ENCODE data around the gene STEAP1B. TPM values are rescaled to one million over a fixed set of nuclear protein-coding genes. Genes with fewer than 3 reads are reported as not detected.

STEAP1B gene
- total RNA-seq, 1 experiment from 2014 or later, result not detected

DNA sequence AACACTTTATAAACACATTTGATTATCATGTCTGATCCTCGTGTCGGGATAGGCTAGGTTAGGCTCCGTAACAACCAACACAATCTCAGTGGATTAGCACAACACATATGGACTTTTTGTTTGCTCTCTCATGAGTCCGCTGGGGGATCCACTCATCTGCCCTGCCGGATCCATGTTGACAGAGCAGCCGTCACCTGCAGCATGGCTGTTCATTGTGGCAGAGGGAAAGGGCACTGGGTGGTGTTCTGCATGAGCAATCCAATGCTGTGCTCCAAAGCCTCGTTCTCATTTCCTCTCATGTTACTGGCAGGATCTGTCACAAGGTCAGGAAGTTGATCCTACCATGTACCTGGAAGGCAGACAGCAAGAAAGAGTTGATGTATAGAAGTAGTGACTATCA lies 80.5 kb downstream of the STEAP1B start:
- H3K27ac ChIP-seq (ENCODE audit: low read length), result no peak overlapping the region
- H3K9me2 ChIP-seq (replicated peaks; ENCODE audit: insufficient read depth, low read length), result no peaks in the 10 kb centered on the region
- H3K4me2 ChIP-seq (ENCODE audit: low read depth, low read length, poor library complexity, severe bottlenecking), result no peak overlapping the region
- no peak overlapping the region for H2AFZ ChIP-seq (ENCODE audit: low read length)
- peaks cover 9% of the 10 kb centered on the region for H3K4me1 ChIP-seq (ENCODE audit: low read length)
- H3K79me2 ChIP-seq (ENCODE audit: low read length), result no peaks in the 10 kb centered on the region
- no peaks in the 10 kb centered on the region for H3K27me3 ChIP-seq (ENCODE audit: low read length)
- H3K9me3 ChIP-seq (ENCODE audit: low read length), result no peaks in the 10 kb centered on the region
- H4K20me1 ChIP-seq (ENCODE audit: insufficient read depth, low read depth, low read length), result no peaks in the 10 kb centered on the region
- H3K4me3 ChIP-seq (ENCODE audit: low read length), result no peak overlapping the region
- H3K9ac ChIP-seq (ENCODE audit: low read length), result no peak overlapping the region
- no peak for DNase-seq
- H3K36me3 ChIP-seq (ENCODE audit: insufficient read depth, low read length), result no peaks in the 10 kb centered on the region

DNA sequence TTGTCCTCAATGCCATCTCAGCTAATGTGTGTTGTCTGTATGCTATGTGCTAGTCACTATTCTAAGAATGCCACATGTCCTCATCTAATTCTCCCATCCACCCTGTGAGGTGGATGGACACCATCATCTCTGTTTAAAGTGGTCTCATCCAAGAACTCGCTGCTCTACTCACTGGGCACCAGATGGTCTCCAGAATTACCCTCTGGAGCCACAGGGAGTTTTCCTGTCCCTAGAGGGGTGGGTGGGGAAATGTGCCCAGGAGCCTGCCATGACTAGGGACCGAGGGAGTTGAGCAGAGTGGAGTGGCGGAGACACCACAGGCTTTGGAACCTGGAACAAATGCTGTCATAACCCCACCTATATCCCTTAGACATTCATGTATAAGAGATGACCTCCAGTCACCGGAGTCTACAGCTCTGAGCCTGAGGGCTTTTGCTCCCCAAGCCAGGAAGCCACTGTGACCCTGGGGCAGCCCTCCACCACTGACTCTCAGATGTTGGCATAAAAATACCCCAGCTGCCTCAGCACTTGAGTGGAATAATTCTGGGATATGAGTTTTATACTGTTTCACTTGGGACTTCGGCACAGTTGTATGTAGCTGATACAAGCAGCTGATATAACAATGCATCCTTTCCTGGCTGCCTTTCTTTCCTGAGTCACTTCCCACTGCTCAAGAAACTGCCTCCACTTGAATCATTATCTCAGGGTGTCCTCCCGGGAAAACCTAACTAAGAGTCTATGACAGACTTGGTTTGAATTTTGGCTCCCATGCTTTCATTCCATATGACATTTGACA lies 81.5 kb downstream of the STEAP1B start:
- Histone ChIP-seq H3K9me3 (ENCODE audit: low read length) (no peaks in the 10 kb centered on the region), H3K9me2 (replicated peaks; ENCODE audit: insufficient read depth, low read length) (no peaks in the 10 kb centered on the region), H3K4me1 (ENCODE audit: low read length) (peaks cover 9% of the 10 kb centered on the region), H3K27ac (ENCODE audit: low read length) (no peak overlapping the region), H3K79me2 (ENCODE audit: low read length) (no peaks in the 10 kb centered on the region), H2AFZ (ENCODE audit: low read length) (no peak overlapping the region), H3K4me3 (ENCODE audit: low read length) (no peak overlapping the region), H3K27me3 (ENCODE audit: low read length) (no peaks in the 10 kb centered on the region), H3K4me2 (ENCODE audit: low read depth, low read length, poor library complexity, severe bottlenecking) (no peak overlapping the region), H3K9ac (ENCODE audit: low read length) (no peak overlapping the region), H3K36me3 (ENCODE audit: insufficient read depth, low read length) (no peaks in the 10 kb centered on the region), H4K20me1 (ENCODE audit: insufficient read depth, low read depth, low read length) (no peaks in the 10 kb centered on the region)
- no peak for DNase-seq

DNA sequence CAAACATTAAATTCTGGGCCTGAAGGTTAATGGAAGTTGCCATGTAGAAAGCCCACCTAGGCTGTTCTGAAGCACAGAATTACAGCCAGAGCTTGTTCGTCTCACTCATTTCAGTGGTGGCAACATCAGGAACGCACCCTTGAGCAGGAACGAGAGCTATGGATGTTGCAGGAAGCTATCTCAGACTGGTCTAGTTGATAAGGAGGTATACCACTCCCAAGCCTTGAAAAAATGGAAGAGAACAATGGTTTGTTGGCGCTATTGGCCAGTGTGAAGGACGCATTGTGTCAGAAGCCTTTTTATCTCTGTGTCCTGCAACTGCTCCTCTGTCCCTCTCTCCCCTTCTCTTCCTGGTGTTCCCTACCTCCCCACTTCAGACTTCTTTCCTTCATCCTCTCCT lies 82.1 kb downstream of the STEAP1B start:
- H3K4me3 ChIP-seq (ENCODE audit: low read length), result no peak overlapping the region
- H3K4me2 ChIP-seq (ENCODE audit: low read depth, low read length, poor library complexity, severe bottlenecking), result no peak overlapping the region
- no peak overlapping the region for H3K27ac ChIP-seq (ENCODE audit: low read length)
- H3K9me2 ChIP-seq (replicated peaks; ENCODE audit: insufficient read depth, low read length), result no peaks in the 10 kb centered on the region
- H3K9me3 ChIP-seq (ENCODE audit: low read length), result no peaks in the 10 kb centered on the region
- H2AFZ ChIP-seq (ENCODE audit: low read length), result no peak overlapping the region
- no peaks in the 10 kb centered on the region for H3K36me3 ChIP-seq (ENCODE audit: insufficient read depth, low read length)
- H4K20me1 ChIP-seq (ENCODE audit: insufficient read depth, low read depth, low read length), result no peaks in the 10 kb centered on the region
- H3K27me3 ChIP-seq (ENCODE audit: low read length), result no peaks in the 10 kb centered on the region
- H3K4me1 ChIP-seq (ENCODE audit: low read length), result peaks cover 9% of the 10 kb centered on the region
- no peak for DNase-seq
- H3K79me2 ChIP-seq (ENCODE audit: low read length), result no peaks in the 10 kb centered on the region
- no peak overlapping the region for H3K9ac ChIP-seq (ENCODE audit: low read length)

DNA sequence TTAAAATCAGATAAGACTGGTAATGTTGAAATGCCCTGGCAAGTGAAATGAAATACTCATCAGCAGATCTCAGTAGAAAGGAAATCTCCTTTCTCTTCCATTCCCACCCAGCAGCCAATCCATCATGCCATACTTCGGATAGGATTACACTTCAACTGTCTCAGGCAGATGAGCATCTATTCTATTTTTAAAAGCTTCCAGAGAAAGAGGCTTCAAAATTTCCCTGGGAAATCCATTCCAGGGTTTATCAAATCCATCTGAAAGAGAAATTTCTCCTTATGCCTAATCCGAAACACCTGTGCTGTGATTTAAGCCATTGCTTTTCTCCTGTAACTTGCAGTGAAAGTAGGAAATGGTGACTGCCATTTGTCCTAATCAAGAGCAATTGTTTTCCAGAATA lies 82.6 kb downstream of the STEAP1B start:
- Histone ChIP-seq H3K9ac (ENCODE audit: low read length) (no peak overlapping the region), H3K9me2 (replicated peaks; ENCODE audit: insufficient read depth, low read length) (no peaks in the 10 kb centered on the region), H3K36me3 (ENCODE audit: insufficient read depth, low read length) (no peaks in the 10 kb centered on the region), H3K27me3 (ENCODE audit: low read length) (no peaks in the 10 kb centered on the region), H3K4me2 (ENCODE audit: low read depth, low read length, poor library complexity, severe bottlenecking) (no peak overlapping the region), H2AFZ (ENCODE audit: low read length) (no peak overlapping the region), H3K4me1 (ENCODE audit: low read length) (peaks cover 7% of the 10 kb centered on the region), H3K27ac (ENCODE audit: low read length) (no peak overlapping the region), H4K20me1 (ENCODE audit: insufficient read depth, low read depth, low read length) (no peaks in the 10 kb centered on the region), H3K79me2 (ENCODE audit: low read length) (no peaks in the 10 kb centered on the region), H3K4me3 (ENCODE audit: low read length) (no peak overlapping the region), H3K9me3 (ENCODE audit: low read length) (no peaks in the 10 kb centered on the region)
- DNase-seq, result no peak

DNA sequence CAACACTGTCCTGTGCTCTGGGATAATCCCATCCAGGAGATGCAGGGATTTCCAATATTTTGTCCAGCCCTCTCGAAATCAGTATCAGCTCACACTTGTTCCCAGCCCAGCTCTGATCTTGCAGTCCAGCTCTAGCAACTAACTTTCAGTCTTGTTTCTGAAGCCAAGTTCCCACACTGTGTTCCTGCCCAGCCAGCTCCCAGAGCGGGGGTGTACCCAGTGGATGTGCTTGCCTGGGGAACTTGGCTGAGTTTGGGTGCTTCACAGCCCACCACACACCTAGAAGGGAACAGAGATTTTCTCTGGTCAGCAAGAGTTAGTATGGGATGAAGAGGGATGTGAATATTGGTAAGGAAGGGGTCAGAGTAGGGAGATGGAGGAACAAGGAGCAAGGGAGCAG lies 85.6 kb downstream of the STEAP1B start:
- no peaks in the 10 kb centered on the region for H3K4me1 ChIP-seq (ENCODE audit: low read length)
- no peaks in the 10 kb centered on the region for H3K9me2 ChIP-seq (replicated peaks; ENCODE audit: insufficient read depth, low read length)
- H3K79me2 ChIP-seq (ENCODE audit: low read length), result no peaks in the 10 kb centered on the region
- no peaks in the 10 kb centered on the region for H3K27me3 ChIP-seq (ENCODE audit: low read length)
- no peak overlapping the region for H3K4me2 ChIP-seq (ENCODE audit: low read depth, low read length, poor library complexity, severe bottlenecking)
- H3K4me3 ChIP-seq (ENCODE audit: low read length), result no peak overlapping the region
- no peak overlapping the region for H2AFZ ChIP-seq (ENCODE audit: low read length)
- H3K36me3 ChIP-seq (ENCODE audit: insufficient read depth, low read length), result no peaks in the 10 kb centered on the region
- no peaks in the 10 kb centered on the region for H4K20me1 ChIP-seq (ENCODE audit: insufficient read depth, low read depth, low read length)
- H3K9me3 ChIP-seq (ENCODE audit: low read length), result no peaks in the 10 kb centered on the region
- H3K9ac ChIP-seq (ENCODE audit: low read length), result no peak overlapping the region
- H3K27ac ChIP-seq (ENCODE audit: low read length), result no peak overlapping the region
- DNase-seq, result no peak

DNA sequence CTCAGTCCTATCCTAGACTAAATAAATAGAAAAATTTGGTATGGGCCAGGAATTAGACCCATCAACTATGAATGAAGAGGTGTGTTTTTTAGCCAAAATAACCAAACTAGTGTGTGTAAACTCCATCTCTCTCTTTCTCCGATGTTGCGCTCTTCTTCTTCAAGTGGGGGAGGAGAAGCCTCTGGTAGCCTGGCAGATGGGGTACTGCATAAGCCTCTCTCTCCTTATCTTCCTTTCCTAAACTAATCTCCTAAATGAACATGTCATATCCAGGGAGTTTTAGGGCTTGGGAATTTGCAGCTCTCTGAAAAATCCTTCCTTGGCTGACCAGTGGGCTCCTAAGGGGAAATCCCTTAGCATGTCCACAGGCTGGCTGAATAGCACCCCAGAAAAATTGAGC lies 86.8 kb downstream of the STEAP1B start:
- H3K9me2 ChIP-seq (replicated peaks; ENCODE audit: insufficient read depth, low read length), result no peaks in the 10 kb centered on the region
- H3K79me2 ChIP-seq (ENCODE audit: low read length), result no peaks in the 10 kb centered on the region
- no peak for DNase-seq
- no peaks in the 10 kb centered on the region for H3K9me3 ChIP-seq (ENCODE audit: low read length)
- no peak overlapping the region for H3K9ac ChIP-seq (ENCODE audit: low read length)
- no peak overlapping the region for H3K4me3 ChIP-seq (ENCODE audit: low read length)
- H3K4me1 ChIP-seq (ENCODE audit: low read length), result no peaks in the 10 kb centered on the region
- H4K20me1 ChIP-seq (ENCODE audit: insufficient read depth, low read depth, low read length), result no peaks in the 10 kb centered on the region
- H3K36me3 ChIP-seq (ENCODE audit: insufficient read depth, low read length), result no peaks in the 10 kb centered on the region
- H3K27me3 ChIP-seq (ENCODE audit: low read length), result no peaks in the 10 kb centered on the region
- no peak overlapping the region for H2AFZ ChIP-seq (ENCODE audit: low read length)
- H3K27ac ChIP-seq (ENCODE audit: low read length), result no peak overlapping the region
- no peak overlapping the region for H3K4me2 ChIP-seq (ENCODE audit: low read depth, low read length, poor library complexity, severe bottlenecking)

DNA sequence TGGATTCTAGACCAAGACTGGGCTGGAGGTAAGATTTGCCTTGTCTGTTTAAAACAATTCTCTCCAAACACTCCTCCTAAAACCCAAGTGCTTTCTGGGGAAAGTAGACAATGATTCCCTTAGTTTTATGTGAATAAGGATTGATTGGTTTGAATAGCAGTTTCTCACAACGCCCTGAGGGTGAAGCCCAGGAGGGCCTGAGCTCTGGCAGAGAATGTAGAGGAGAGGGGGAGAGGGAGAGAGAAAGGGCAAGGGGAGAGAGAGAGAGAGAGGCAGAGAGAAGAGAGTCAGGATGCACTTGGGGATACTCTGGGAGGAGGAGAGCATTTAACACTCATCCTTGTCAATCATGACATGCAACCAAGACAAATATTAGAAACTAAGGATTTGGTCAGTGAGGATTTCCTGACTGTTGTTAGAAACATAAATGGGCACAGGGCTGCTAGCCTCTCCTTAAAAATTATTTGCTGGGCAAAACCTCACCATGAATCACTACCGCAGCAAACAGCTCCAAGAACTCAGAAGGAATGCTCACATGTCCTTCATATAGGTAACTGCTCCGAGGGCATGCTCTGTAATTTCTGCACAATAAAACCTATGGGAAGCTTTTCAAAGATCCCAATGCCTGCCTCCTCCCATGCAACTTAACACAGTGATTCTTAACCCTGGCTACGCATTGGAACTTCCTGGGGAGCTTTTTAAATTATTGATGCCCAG lies 87.9 kb downstream of the STEAP1B start:
- H3K9me2 ChIP-seq (replicated peaks; ENCODE audit: insufficient read depth, low read length), result no peaks in the 10 kb centered on the region
- no peaks in the 10 kb centered on the region for H3K4me1 ChIP-seq (ENCODE audit: low read length)
- DNase-seq, result no peak
- H3K9ac ChIP-seq (ENCODE audit: low read length), result no peak overlapping the region
- no peak overlapping the region for H3K4me2 ChIP-seq (ENCODE audit: low read depth, low read length, poor library complexity, severe bottlenecking)
- no peak overlapping the region for H3K4me3 ChIP-seq (ENCODE audit: low read length)
- H4K20me1 ChIP-seq (ENCODE audit: insufficient read depth, low read depth, low read length), result no peaks in the 10 kb centered on the region
- no peak overlapping the region for H3K27ac ChIP-seq (ENCODE audit: low read length)
- H3K27me3 ChIP-seq (ENCODE audit: low read length), result no peaks in the 10 kb centered on the region
- no peaks in the 10 kb centered on the region for H3K36me3 ChIP-seq (ENCODE audit: insufficient read depth, low read length)
- H3K9me3 ChIP-seq (ENCODE audit: low read length), result no peaks in the 10 kb centered on the region
- H2AFZ ChIP-seq (ENCODE audit: low read length), result no peak overlapping the region
- no peaks in the 10 kb centered on the region for H3K79me2 ChIP-seq (ENCODE audit: low read length)

DNA sequence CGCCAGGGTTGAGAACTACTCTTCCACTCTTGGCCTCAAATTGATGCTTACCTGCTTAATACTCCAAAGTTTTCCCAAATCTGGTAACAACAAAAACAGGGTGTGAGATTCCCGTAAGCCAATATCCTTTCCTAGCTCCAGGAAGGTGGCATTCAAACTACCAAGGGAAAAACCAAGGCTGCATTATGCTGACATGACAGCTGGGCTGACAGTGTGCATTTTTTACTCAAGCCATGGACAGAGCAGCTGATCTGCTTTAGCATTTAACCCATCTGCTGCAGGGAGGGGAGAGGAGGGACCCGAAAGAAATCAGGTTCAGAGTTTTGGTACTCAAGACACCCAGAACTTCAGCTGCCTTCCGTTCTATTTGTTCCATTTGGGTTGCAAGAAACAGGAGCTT lies 93.3 kb downstream of the STEAP1B start:
- H4K20me1 ChIP-seq (ENCODE audit: insufficient read depth, low read depth, low read length), result no peaks in the 10 kb centered on the region
- no peaks in the 10 kb centered on the region for H3K79me2 ChIP-seq (ENCODE audit: low read length)
- H3K27ac ChIP-seq (ENCODE audit: low read length), result no peak overlapping the region
- DNase-seq, result no peak
- H3K9me2 ChIP-seq (replicated peaks; ENCODE audit: insufficient read depth, low read length), result no peaks in the 10 kb centered on the region
- H3K4me3 ChIP-seq (ENCODE audit: low read length), result no peak overlapping the region
- H3K9ac ChIP-seq (ENCODE audit: low read length), result no peak overlapping the region
- H3K4me1 ChIP-seq (ENCODE audit: low read length), result peaks cover 11% of the 10 kb centered on the region
- no peaks in the 10 kb centered on the region for H3K27me3 ChIP-seq (ENCODE audit: low read length)
- H3K4me2 ChIP-seq (ENCODE audit: low read depth, low read length, poor library complexity, severe bottlenecking), result no peak overlapping the region
- no peaks in the 10 kb centered on the region for H3K9me3 ChIP-seq (ENCODE audit: low read length)
- no peak overlapping the region for H2AFZ ChIP-seq (ENCODE audit: low read length)
- no peaks in the 10 kb centered on the region for H3K36me3 ChIP-seq (ENCODE audit: insufficient read depth, low read length)

Measured in Karpas-422 (cell line).